CD14-positive monocyte (primary cell): Measurements from ENCODE around the gene RSPO4. TPM values are rescaled to one million over a fixed set of nuclear protein-coding genes. Genes with fewer than 3 reads are reported as not detected.

Source experiments
- DNase-seq, 3 donors: peaks; one replicate each; pipeline ENCODE4 v3.0.0-alpha.2; 2011 to 2022
- H2AFZ ChIP-seq: 2 replicates; pipeline ENCODE4 v1.6.0; 2012; ENCODE audit warnings: mild to moderate bottlenecking, low read depth, low read length, inconsistent platforms; ENCODE audit not compliant: insufficient read depth, poor library complexity, severe bottlenecking
- H3K27ac ChIP-seq, 2 donors: 1 replicate in 1 of 2; 2 replicates in 1 of 2; pipeline ENCODE4 v1.5.1; 2012 to 2013; ENCODE audit warnings: low read length in 2 of 2, control low read depth in 1 of 2, inconsistent platforms in 1 of 2, low read depth in 1 of 2, mild to moderate bottlenecking in 1 of 2
- H3K27me3 ChIP-seq, 2 donors: one replicate each; pipeline versions ENCODE4 v1.6.0 to v1.6.1; 2011 to 2013; ENCODE audit warnings: low read length in 2 of 2; ENCODE audit not compliant: control insufficient read depth in 2 of 2, insufficient read depth in 2 of 2
- H3K36me3 ChIP-seq, 2 donors: replicated peaks in 1 of 2; 1 replicate in 1 of 2; 2 replicates in 1 of 2; pipeline versions ENCODE4 v1.5.1 to v1.6.1; 2012 to 2013; ENCODE audit warnings: low read length in 2 of 2, control low read depth in 1 of 2, inconsistent platforms in 1 of 2, mild to moderate bottlenecking in 1 of 2; ENCODE audit not compliant: insufficient read depth in 2 of 2, control insufficient read depth in 1 of 2
- H3K4me1 ChIP-seq, 2 donors: 1 replicate in 1 of 2; 2 replicates in 1 of 2; pipeline versions ENCODE4 v1.5.1 to v1.6.1; 2012 to 2013; ENCODE audit warnings: low read length in 2 of 2, control low read depth in 1 of 2, inconsistent platforms in 1 of 2, mild to moderate bottlenecking in 1 of 2, moderate library complexity in 1 of 2; ENCODE audit not compliant: insufficient read depth in 2 of 2, control insufficient read depth in 1 of 2
- H3K4me2 ChIP-seq: replicated peaks from 2 replicates; pipeline ENCODE3; 2012; ENCODE audit warnings: low read length, moderate library complexity, mild to moderate bottlenecking; ENCODE audit not compliant: poor library complexity, severe bottlenecking; ENCODE audit errors: extremely low read depth
- H3K4me3 ChIP-seq, 3 experiments: fragments of 200-600 bp in 1 of 3; sonication (generic) in 1 of 3; replicated peaks in 1 of 3; 1 replicate in 2 of 3; 2 replicates in 1 of 3; pipeline ENCODE4 v1.5.1; 2011 to 2013; ENCODE audit warnings: low read length in 3 of 3, mild to moderate bottlenecking in 3 of 3, control low read depth in 2 of 3, low read depth in 2 of 3, inconsistent platforms in 1 of 3, moderate library complexity in 1 of 3
- H3K79me2 ChIP-seq: 2 replicates; pipeline ENCODE4 v1.6.0; 2012; ENCODE audit warnings: mild to moderate bottlenecking, control low read depth, inconsistent platforms, low read length, moderate library complexity; ENCODE audit not compliant: insufficient read depth
- H3K9ac ChIP-seq: 2 replicates; pipeline ENCODE4 v1.6.0; 2017; ENCODE audit warnings: low read length, mild to moderate bottlenecking; ENCODE audit not compliant: insufficient read depth, poor library complexity, severe bottlenecking
- H3K9me3 ChIP-seq, 2 donors: replicated peaks in 1 of 2; 1 replicate in 1 of 2; 2 replicates in 1 of 2; pipeline versions ENCODE4 v1.5.1 to v1.6.1; 2012 to 2013; ENCODE audit warnings: low read length in 2 of 2, control low read depth in 1 of 2; ENCODE audit not compliant: control insufficient read depth in 1 of 2, insufficient read depth in 1 of 2
- H4K20me1 ChIP-seq: 2 replicates; pipeline ENCODE4 v1.6.0; 2012; ENCODE audit warnings: mild to moderate bottlenecking, low read length, control low read depth, moderate library complexity; ENCODE audit not compliant: insufficient read depth
- H3K27ac Mint-ChIP-seq, 7 donors: one replicate each; pipeline ENCODE4 v1.8.0; 2020; ENCODE audit warnings: mild to moderate bottlenecking in 7 of 7, mixed read lengths in 7 of 7, moderate library complexity in 6 of 7, inconsistent platforms in 2 of 7
- H3K27me3 Mint-ChIP-seq, 3 donors: one replicate each; pipeline ENCODE4 v1.8.0; 2021 to 2022; ENCODE audit warnings: low read depth in 3 of 3, mild to moderate bottlenecking in 3 of 3, mixed read lengths in 3 of 3, moderate library complexity in 3 of 3, inconsistent platforms in 1 of 3
- H3K36me3 Mint-ChIP-seq, 2 donors: one replicate each; pipeline ENCODE4 v1.8.0; 2020; ENCODE audit warnings: mixed read lengths in 2 of 2, inconsistent platforms in 1 of 2, mild to moderate bottlenecking in 1 of 2
- H3K4me1 Mint-ChIP-seq: one replicate; pipeline ENCODE4 v1.8.0; 2020; ENCODE audit warnings: mild to moderate bottlenecking, mixed read lengths
- H3K4me3 Mint-ChIP-seq, 2 donors: one replicate each; pipeline ENCODE4 v1.8.0; 2020; ENCODE audit warnings: mild to moderate bottlenecking in 2 of 2, mixed read lengths in 2 of 2, moderate library complexity in 1 of 2
- H3K9me3 Mint-ChIP-seq, 7 donors: one replicate each; pipeline ENCODE4 v1.8.0; 2020 to 2022; ENCODE audit warnings: mixed read lengths in 7 of 7, mild to moderate bottlenecking in 6 of 7, moderate library complexity in 6 of 7, inconsistent platforms in 2 of 7
- CTCF ChIP-seq: fragments of 200-600 bp; IDR thresholded peaks from one replicate; pipeline ENCODE4 v1.8.0; 2022; ENCODE audit warnings: antibody characterized with exemption, mild to moderate bottlenecking
- WGBS: methylation state at CpG from one replicate; pipeline ENCODE4 v1.1.5; 2013; ENCODE audit warnings: missing lambda C conversion rate; ENCODE audit not compliant: insufficient coverage; 5-methylcytosine and 5-hydroxymethylcytosine counted together
- intact Hi-C, 2 donors: fragments of 100-400 bp; cut with micrococcal nuclease; formaldehyde crosslinking; loops; one replicate each; pipeline versions ENCODE4 v1.15.0 to v1.15.1; 2023
- polyA minus RNA-seq: library from RNA; depleted of rRNA, polyadenylated mRNA; stranded (reverse); fragments of >200 nt; gene quantifications from 2 replicates; pipeline ENCODE4 v1.2.3, GENCODE V29; 2012
- polyA plus RNA-seq, 3 donors: library from polyadenylated mRNA; depleted of rRNA in 1 of 3; unstranded in 2 of 3; stranded (reverse) in 1 of 3; fragments of 300-500 nt in 2 of 3; fragments of >200 nt in 1 of 3; fragmentation: Illumina TruSeq in 2 of 3; gene quantifications; 1 replicate in 2 of 3; 2 replicates in 1 of 3; pipeline ENCODE4 v1.2.3, GENCODE V29; 2012 to 2021
- total RNA-seq, 12 experiments: library from RNA in 1 of 12; stranded (reverse) in 1 of 12; fragments of 120-200 nt in 1 of 12; gene quantifications; one replicate each; pipeline ENCODE4 v1.2.4 and lab custom pipeline; 2013 to 2026; ENCODE audit warnings: mixed read lengths in 6 of 12, inconsistent platforms in 1 of 12

RSPO4 gene
- total RNA-seq (2013): not detected
- not detected for polyA plus RNA-seq
- under 0.01 TPM in 1 of 2 replicates, not detected in the other for polyA minus RNA-seq
- 0 to 0.45 (median 0) reads per million in 11 experiments for total RNA-seq (lab: John Stamatoyannopoulos, UW)

DNA sequence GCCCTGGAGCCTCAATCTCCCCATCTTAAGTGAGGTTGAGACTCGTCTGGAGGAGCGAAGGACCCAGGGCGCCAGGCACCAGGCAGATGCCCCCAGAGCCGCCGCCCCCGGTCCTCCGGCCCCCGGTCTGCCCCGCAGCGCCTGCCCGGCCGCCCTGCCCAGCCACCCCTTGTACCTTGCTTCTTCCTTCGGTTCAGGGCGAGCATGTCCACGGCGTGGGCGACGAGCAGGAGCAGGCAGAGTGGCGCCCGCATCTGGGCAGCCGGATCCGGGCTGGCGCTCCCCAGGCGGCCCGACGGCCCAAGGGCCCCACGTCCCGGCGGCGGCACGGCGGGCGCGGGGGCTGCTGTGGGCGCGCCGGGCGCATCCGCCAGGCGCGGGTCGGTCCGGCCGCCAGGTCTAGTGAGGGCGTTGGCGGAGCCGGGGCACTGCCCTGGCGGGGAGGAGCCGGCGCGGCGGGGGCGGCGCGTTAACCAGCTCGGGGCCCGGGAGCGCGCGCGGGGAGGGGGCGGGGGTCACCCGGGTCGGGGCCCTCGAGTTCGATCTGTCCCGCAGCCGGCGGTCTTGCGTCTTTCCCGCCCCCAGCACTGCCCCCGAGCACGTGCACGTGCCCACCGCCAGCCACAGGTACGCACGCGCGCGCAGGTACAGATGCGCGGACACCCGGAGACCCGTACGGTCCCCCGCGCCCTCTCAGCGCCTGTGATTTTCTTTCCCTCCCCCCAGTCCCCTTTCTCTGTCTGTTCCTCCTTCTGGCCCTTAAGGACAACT lies at the start of gene RSPO4:
TSS of gene RSPO4 (minus strand) at position 401 of the 771 bp plus-strand sequence. CDS start at position 254, 147 bp downstream.
- Histone ChIP-seq H3K36me3 (no peaks in the 10 kb centered on the region), H3K4me2 (no peak within 1 kb of the TSS), H3K4me3 (no peak within 1 kb of the TSS), H4K20me1 (no peaks in the 10 kb centered on the region), H3K4me1 (no peaks in the 10 kb centered on the region), H3K9me3 (no peaks in the 10 kb centered on the region), H3K27me3 (peaks cover 24 to 48% of the 10 kb centered on the region in 2 donors), H3K9ac (no peak within 1 kb of the TSS), H3K79me2 (no peaks in the 10 kb centered on the region), H2AFZ (no peak within 1 kb of the TSS), H3K27ac (no peak within 1 kb of the TSS)
- no peak for TF ChIP-seq CTCF
- Mint-ChIP-seq H3K27ac (no peak within 1 kb of the TSS), H3K9me3 (peaks cover 0 to 14% (median 5%) of the 10 kb centered on the region in 7 donors), H3K36me3 (peaks cover 0 to 4% of the 10 kb centered on the region in 2 donors), H3K4me3 (peak within 1 kb of the TSS in 1 of 2 donors; percentile 83), H3K27me3 (peaks cover 50 to 72% (median 52%) of the 10 kb centered on the region in 3 donors), H3K4me1 (peaks cover 7% of the 10 kb centered on the region)
- intact Hi-C loops: no loop called here
- WGBS: 5% methylated on average over 74 of the region's 88 CpGs
- no peak for DNase-seq

DNA sequence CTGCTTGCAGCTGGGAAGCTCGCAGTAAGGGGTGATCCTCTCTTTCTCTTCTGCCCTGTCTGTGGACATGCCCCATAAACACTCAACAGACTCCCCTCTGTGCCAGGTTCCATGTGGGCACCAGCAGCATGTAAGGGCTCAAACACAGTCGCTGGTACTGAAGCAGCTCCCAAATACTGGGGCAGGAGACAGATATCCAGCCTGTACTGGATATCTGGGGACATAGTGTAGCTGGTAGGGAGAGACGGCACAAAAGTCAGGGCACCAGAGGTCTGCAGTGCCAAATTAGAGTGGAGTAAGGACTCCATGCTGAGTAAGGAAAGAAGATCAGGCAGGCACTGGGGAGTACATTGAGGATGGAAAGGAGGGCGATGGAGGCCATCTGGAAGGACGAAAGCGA lies 48.3 kb upstream of the RSPO4 start:
- WGBS: 82% methylated on average over 3 of the region's 6 CpGs
- H3K36me3 ChIP-seq: no peaks in the 10 kb centered on the region
- Mint-ChIP-seq H3K27me3 (peaks cover 0 to 3% (median 0%) of the 10 kb centered on the region in 3 donors), H3K4me1 (no peaks in the 10 kb centered on the region), H3K27ac (peak overlapping the region in 1 of 7 donors; percentile 39), H3K9me3 (peaks cover 0 to 7% (median 0%) of the 10 kb centered on the region in 7 donors), H3K36me3 (no peaks in the 10 kb centered on the region), H3K4me3 (no peak overlapping the region)
- no peaks in the 10 kb centered on the region for H3K4me1 ChIP-seq
- no peaks in the 10 kb centered on the region for H3K27me3 ChIP-seq
- H4K20me1 ChIP-seq: no peaks in the 10 kb centered on the region
- H2AFZ ChIP-seq: no peak overlapping the region
- no peak overlapping the region for H3K4me3 ChIP-seq
- no peak for TF ChIP-seq CTCF
- no peak for DNase-seq
- H3K9ac ChIP-seq: no peak overlapping the region
- H3K9me3 ChIP-seq: peaks cover 0 to 4% of the 10 kb centered on the region in 2 donors
- no peak overlapping the region for H3K4me2 ChIP-seq
- no peak overlapping the region for H3K27ac ChIP-seq
- intact Hi-C loops: no loop called here
- no peaks in the 10 kb centered on the region for H3K79me2 ChIP-seq
